ENCODE measurements around the gene MBP.

GRCh38 chr18:76982038-76982437 is 150.5 kb downstream of the MBP start:
- TF ChIP-seq CTCF (IDR thresholded peaks at IDR 0.05), result peak in 1 of 6 experiments; percentile 1
- TF ChIP-seq POLR2A (IDR thresholded peaks at IDR 0.05), result no peak
